ENCODE measurements around the gene ERBB2. TPM values are rescaled to one million over a fixed set of nuclear protein-coding genes. Genes with fewer than 3 reads are reported as not detected.

ERBB2 gene
- total and polyA plus RNA-seq, 9 of the 15 experiments (the other 6 are each of a cell fraction or from before 2014, with no cell fraction given), result 0.74 to 5.6 (median 3.3) TPM

DNA sequence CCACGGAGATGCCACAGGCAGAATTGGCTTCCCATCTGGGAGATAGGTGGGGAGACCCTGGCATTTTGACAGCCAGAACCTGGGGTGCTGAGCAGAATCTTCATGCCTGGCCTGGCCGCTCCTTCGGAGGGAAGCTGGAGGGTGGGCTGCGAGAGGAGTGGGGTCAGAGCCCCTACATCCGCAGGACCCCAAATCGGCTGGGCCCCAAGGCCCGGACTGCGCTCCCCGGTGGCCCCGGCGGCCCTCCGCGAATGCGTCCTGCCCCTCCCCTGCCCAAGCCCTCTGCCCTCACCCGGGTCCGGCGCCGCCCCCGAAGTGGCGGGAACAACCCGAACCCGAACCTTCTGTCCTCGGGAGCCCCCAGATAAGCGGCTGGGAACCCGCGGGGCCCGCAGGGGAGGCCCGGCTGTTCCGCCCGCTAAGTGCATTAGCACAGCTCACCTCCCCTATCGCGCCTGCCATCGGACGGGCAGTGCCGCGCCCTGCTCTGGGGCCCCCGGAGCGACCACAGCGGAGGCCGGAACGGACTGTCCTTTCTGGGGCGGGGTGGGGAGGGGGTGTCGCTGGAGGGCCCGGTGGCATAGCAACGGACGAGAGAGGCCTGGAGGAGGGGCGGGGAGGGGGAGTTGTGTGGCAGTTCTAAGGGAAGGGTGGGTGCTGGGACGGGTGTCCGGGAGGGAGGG lies 32.5 kb upstream of the ERBB2 start (continued):
- TF ChIP-seq, protein P1, sequence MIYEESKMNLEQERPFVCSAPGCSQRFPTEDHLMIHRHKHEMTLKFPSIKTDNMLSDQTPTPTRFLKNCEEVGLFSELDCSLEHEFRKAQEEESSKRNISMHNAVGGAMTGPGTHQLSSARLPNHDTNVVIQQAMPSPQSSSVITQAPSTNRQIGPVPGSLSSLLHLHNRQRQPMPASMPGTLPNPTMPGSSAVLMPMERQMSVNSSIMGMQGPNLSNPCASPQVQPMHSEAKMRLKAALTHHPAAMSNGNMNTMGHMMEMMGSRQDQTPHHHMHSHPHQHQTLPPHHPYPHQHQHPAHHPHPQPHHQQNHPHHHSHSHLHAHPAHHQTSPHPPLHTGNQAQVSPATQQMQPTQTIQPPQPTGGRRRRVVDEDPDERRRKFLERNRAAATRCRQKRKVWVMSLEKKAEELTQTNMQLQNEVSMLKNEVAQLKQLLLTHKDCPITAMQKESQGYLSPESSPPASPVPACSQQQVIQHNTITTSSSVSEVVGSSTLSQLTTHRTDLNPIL (CRISPR knock-in tag; IDR thresholded peaks at IDR 0.05), result no peak
- peak; percentile 25; the same call in 1 of the 2 replicates for TF ChIP-seq HDAC2 (IDR thresholded peaks at IDR 0.05)
- peak; percentile 80 for TF ChIP-seq EP300 (IDR thresholded peaks at IDR 0.05; ENCODE audit: low read length)
- TF ChIP-seq ZSCAN29 (IDR thresholded peaks at IDR 0.05), result peak; percentile 18; the same call in 1 of the 2 replicates
- TF ChIP-seq ARID1B (IDR thresholded peaks at IDR 0.05), result peak; percentile 83
- TF ChIP-seq, protein P2, sequence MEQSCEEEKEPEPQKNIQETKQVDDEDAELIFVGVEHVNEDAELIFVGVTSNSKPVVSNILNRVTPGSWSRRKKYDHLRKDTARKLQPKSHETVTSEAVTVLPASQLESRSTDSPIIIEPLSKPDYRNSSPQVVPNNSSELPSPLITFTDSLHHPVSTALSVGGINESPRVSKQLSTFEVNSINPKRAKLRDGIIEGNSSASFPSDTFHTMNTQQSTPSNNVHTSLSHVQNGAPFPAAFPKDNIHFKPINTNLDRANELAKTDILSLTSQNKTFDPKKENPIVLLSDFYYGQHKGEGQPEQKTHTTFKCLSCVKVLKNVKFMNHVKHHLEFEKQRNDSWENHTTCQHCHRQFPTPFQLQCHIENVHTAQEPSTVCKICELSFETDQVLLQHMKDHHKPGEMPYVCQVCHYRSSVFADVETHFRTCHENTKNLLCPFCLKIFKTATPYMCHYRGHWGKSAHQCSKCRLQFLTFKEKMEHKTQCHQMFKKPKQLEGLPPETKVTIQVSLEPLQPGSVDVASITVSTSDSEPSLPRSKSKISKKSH (CRISPR knock-in tag; IDR thresholded peaks at IDR 0.05), result no peak
- TF ChIP-seq KLF1 (tag; IDR thresholded peaks at IDR 0.05), result peak; percentile 88
- TF ChIP-seq, protein P3, sequence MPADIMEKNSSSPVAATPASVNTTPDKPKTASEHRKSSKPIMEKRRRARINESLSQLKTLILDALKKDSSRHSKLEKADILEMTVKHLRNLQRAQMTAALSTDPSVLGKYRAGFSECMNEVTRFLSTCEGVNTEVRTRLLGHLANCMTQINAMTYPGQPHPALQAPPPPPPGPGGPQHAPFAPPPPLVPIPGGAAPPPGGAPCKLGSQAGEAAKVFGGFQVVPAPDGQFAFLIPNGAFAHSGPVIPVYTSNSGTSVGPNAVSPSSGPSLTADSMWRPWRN (IDR thresholded peaks at IDR 0.05; ENCODE audit: low read depth), result 0 out of 2 replicates have a peak, but pooled peaks have one; percentile 18
- peak; percentile 79 for TF ChIP-seq ETV1 (tag; conservative IDR thresholded peaks at IDR 0.05; ENCODE audit: low read depth)
- TF ChIP-seq, protein P4, sequence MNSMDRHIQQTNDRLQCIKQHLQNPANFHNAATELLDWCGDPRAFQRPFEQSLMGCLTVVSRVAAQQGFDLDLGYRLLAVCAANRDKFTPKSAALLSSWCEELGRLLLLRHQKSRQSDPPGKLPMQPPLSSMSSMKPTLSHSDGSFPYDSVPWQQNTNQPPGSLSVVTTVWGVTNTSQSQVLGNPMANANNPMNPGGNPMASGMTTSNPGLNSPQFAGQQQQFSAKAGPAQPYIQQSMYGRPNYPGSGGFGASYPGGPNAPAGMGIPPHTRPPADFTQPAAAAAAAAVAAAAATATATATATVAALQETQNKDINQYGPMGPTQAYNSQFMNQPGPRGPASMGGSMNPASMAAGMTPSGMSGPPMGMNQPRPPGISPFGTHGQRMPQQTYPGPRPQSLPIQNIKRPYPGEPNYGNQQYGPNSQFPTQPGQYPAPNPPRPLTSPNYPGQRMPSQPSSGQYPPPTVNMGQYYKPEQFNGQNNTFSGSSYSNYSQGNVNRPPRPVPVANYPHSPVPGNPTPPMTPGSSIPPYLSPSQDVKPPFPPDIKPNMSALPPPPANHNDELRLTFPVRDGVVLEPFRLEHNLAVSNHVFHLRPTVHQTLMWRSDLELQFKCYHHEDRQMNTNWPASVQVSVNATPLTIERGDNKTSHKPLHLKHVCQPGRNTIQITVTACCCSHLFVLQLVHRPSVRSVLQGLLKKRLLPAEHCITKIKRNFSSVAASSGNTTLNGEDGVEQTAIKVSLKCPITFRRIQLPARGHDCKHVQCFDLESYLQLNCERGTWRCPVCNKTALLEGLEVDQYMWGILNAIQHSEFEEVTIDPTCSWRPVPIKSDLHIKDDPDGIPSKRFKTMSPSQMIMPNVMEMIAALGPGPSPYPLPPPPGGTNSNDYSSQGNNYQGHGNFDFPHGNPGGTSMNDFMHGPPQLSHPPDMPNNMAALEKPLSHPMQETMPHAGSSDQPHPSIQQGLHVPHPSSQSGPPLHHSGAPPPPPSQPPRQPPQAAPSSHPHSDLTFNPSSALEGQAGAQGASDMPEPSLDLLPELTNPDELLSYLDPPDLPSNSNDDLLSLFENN (IDR thresholded peaks at IDR 0.05; ENCODE audit: low read depth in 2 of 2, low read length in 2 of 2), result peak in 1 of 2 experiments; percentile 76; a peak in 2 of 4 replicates
- TF ChIP-seq CC2D1A (IDR thresholded peaks at IDR 0.05), result peak; percentile 92
- TF ChIP-seq CREM (IDR thresholded peaks at IDR 0.05; ENCODE audit: low read depth), result peak; percentile 70; the same call in 1 of the 2 replicates
- TF ChIP-seq ZNF347 (CRISPR knock-in tag; IDR thresholded peaks at IDR 0.05; ENCODE audit: low read depth), result no peak
- TF ChIP-seq, protein P5, sequence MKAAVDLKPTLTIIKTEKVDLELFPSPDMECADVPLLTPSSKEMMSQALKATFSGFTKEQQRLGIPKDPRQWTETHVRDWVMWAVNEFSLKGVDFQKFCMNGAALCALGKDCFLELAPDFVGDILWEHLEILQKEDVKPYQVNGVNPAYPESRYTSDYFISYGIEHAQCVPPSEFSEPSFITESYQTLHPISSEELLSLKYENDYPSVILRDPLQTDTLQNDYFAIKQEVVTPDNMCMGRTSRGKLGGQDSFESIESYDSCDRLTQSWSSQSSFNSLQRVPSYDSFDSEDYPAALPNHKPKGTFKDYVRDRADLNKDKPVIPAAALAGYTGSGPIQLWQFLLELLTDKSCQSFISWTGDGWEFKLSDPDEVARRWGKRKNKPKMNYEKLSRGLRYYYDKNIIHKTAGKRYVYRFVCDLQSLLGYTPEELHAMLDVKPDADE (conservative IDR thresholded peaks at IDR 0.05; ENCODE audit: control insufficient read depth, low read depth, low read length), result peak; percentile 47; the same call in 1 of the 2 replicates
- TF ChIP-seq, protein P6, sequence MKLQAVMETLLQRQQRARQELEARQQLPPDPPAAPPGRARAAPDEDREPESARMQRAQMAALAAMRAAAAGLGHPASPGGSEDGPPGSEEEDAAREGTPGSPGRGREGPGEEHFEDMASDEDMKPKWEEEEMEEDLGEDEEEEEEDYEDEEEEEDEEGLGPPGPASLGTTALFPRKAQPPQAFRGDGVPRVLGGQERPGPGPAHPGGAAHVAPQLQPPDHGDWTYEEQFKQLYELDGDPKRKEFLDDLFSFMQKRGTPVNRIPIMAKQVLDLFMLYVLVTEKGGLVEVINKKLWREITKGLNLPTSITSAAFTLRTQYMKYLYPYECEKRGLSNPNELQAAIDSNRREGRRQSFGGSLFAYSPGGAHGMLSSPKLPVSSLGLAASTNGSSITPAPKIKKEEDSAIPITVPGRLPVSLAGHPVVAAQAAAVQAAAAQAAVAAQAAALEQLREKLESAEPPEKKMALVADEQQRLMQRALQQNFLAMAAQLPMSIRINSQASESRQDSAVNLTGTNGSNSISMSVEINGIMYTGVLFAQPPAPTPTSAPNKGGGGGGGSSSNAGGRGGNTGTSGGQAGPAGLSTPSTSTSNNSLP (IDR thresholded peaks at IDR 0.05; ENCODE audit: borderline replicate concordance, low read depth, low read length), result no peak
- peak; percentile 43; the same call in 1 of the 2 replicates for TF ChIP-seq TAL1 (IDR thresholded peaks at IDR 0.05)
